ENCODE data around the gene PBX3.

Gene PBX3

GRCh38 chr9:125950880-125951471, 203.8 kb downstream of the PBX3 start:
- no peak for DNase-seq (ENCODE audit: low read depth)

GRCh38 chr9:125953314-125954019, 206.3 kb downstream of the PBX3 start:
- DNase-seq (ENCODE audit: low read depth) = no peak

- DNase-seq (ENCODE audit: low read depth) = no peak
Measured at GRCh38 chr9:125956102-125956501, 208.9 kb downstream of the PBX3 start.

GRCh38 chr9:125959315-125959714, 212.1 kb downstream of the PBX3 start:
- no peak for DNase-seq (ENCODE audit: low read depth)

- no peak for DNase-seq (ENCODE audit: low read depth)
Measured at GRCh38 chr9:125959951-125960619, 212.9 kb downstream of the PBX3 start.

GRCh38 chr9:125960626-125961025, 213.5 kb downstream of the PBX3 start:
- no peak for DNase-seq (ENCODE audit: low read depth)

- DNase-seq (ENCODE audit: low read depth) = no peak
Measured at GRCh38 chr9:125961072-125961471, 213.9 kb downstream of the PBX3 start.

GRCh38 chr9:125963932-125964331, 216.8 kb downstream of the PBX3 start:
- no peak for DNase-seq (ENCODE audit: low read depth)

GRCh38 chr9:125964702-125965225, 217.6 kb downstream of the PBX3 start:
- no peak for DNase-seq (ENCODE audit: low read depth)

GRCh38 chr9:125965477-125965876, 218.3 kb downstream of the PBX3 start:
- no peak for DNase-seq (ENCODE audit: low read depth)

GRCh38 chr9:125966466-125966865, 219.3 kb downstream of the PBX3 start:
- no peak for DNase-seq (ENCODE audit: low read depth)

- DNase-seq (ENCODE audit: low read depth) = no peak
Measured at GRCh38 chr9:125966959-125967711, 220.0 kb downstream of the PBX3 start.

- DNase-seq (ENCODE audit: low read depth) = no peak
Measured at GRCh38 chr9:125968714-125969374, 221.7 kb downstream of the PBX3 start.

- no peak for DNase-seq (ENCODE audit: low read depth)
Measured at GRCh38 chr9:125969462-125969861, 222.3 kb downstream of the PBX3 start.

GRCh38 chr9:125969868-125970267, 222.7 kb downstream of the PBX3 start:
- DNase-seq (ENCODE audit: low read depth) = no peak

- DNase-seq (ENCODE audit: low read depth) = no peak
Measured at GRCh38 chr9:125970340-125970739, 223.2 kb downstream of the PBX3 start.

GRCh38 chr9:125971050-125971449, 223.9 kb downstream of the PBX3 start:
- no peak for DNase-seq (ENCODE audit: low read depth)

GRCh38 chr9:125972012-125972729, 225.0 kb downstream of the PBX3 start:
- DNase-seq (ENCODE audit: low read depth) = no peak

GRCh38 chr9:125973547-125973946, 226.4 kb downstream of the PBX3 start:
- DNase-seq (ENCODE audit: low read depth) = no peak

- no peak for DNase-seq (ENCODE audit: low read depth)
Measured at GRCh38 chr9:125974705-125975104, 227.5 kb downstream of the PBX3 start.

- no peak for DNase-seq (ENCODE audit: low read depth)
Measured at GRCh38 chr9:125977223-125977622, 230.1 kb downstream of the PBX3 start.
